KOPT-K1 (cell line): ENCODE results near the gene SEPHS2.

Experiments
- H3K27ac ChIP-seq: fragments of 200-600 bp; sonication (generic); 2 replicates; pipeline ENCODE4 v1.5.1; 2016; ENCODE audit warnings: antibody characterized with exemption, mild to moderate bottlenecking, low read depth, low read length; ENCODE audit not compliant: poor library complexity, severe bottlenecking
- H3K36me3 ChIP-seq: fragments of 200-600 bp; sonication (generic); 2 replicates; pipeline ENCODE4 v1.5.1; 2017; ENCODE audit warnings: antibody characterized with exemption, mild to moderate bottlenecking, low read length, moderate library complexity; ENCODE audit not compliant: insufficient read depth
- H3K9me3 ChIP-seq: fragments of 200-600 bp; sonication (generic); 2 replicates; pipeline ENCODE4 v1.5.1; 2017; ENCODE audit warnings: antibody characterized with exemption, low read length, mild to moderate bottlenecking; ENCODE audit not compliant: insufficient read depth, poor library complexity, severe bottlenecking

The SEPHS2 gene

DNA sequence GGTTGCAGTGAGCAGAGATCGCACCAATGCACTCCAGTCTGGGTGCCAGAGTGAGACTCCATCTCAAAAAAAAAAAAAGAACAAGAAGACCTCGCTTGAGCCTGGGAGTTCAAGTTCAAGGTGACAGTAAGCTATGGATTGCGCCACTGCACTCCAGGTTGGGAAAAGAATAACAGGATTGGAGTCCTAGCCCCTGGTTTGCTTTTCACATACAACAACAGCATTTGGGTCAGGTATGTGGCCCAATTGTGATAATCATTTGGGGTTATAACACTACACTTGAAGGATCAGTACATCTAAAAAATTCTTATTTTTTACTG lies 3.4 kb upstream of the SEPHS2 start:
- H3K36me3 ChIP-seq = peaks cover 9% of the 10 kb centered on the region
- no peak overlapping the region for H3K27ac ChIP-seq
- H3K9me3 ChIP-seq = no peaks in the 10 kb centered on the region

DNA sequence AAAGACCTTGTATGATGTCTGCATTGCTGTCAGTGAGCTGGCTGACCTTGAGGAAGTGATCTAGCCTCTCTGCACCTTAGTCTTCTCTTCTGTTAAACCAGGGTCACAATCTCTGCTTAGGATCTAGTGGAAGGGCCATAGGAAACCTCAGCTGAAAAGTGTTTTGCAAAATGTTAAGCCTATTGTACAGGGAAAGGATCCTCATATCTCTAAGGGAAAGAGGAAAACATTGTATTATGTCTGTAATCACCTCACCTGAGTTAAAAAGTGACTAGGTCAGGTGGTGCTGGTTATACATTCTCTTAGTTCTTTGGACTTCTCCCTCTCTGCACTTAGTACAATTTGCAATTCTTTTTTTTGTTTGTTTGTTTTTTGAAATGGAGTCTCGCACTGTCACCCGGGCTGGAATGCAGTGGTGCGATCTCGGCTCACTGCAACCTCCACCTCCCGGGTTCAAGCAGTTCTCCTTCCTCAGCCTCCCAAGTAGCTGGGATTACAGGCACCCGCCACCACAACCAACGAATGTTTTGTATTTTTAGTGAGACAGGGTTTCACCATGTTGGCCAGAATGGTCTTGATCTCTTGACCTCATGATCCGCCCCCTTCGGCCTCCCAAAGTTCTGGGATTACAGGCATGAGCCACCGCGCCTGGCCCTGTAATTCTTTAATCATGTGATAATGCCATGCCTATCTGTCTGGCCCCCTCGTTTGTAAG lies 2.0 kb upstream of the SEPHS2 start:
- H3K36me3 ChIP-seq = peaks cover 23% of the 10 kb centered on the region
- no peak overlapping the region for H3K27ac ChIP-seq
- H3K9me3 ChIP-seq = no peaks in the 10 kb centered on the region

DNA sequence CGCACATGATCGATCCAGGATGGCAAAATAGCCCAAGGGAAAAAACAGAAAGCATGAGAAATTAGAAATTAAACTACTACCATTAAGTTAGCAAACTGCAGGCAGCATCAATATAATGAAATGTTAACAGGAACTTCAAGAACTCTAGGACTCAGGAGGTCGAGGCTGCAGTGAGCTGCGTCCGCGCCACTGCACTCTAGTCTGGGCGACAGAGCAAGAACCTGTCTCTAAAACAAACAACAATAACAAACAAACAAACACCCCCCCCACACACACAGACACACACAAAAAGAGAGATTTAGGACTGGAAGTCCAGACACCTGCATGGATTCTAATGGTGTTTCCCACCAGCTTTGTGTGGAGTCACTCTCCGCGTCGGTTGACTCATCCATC lies 525 bp upstream of the SEPHS2 start:
- H3K9me3 ChIP-seq = no peaks in the 10 kb centered on the region
- H3K36me3 ChIP-seq = peaks cover 23% of the 10 kb centered on the region
- H3K27ac ChIP-seq = peak overlapping the region; percentile 80

DNA sequence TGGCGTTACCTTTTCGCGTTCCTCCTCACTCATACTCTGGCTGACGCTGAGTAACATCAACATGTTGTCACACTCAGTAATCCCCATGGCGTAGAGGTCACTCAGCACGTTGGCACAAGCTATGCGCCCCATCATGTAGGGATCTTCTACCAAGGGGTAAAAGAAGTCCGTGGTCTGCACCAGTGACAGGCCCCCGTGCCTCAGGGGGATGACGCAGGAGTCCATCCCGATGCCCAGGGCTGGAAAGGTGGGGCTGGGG lies 596 bp downstream of the SEPHS2 start:
- Histone ChIP-seq H3K27ac (peak overlapping the region; percentile 80), H3K36me3 (peaks cover 23% of the 10 kb centered on the region), H3K9me3 (no peaks in the 10 kb centered on the region)

DNA sequence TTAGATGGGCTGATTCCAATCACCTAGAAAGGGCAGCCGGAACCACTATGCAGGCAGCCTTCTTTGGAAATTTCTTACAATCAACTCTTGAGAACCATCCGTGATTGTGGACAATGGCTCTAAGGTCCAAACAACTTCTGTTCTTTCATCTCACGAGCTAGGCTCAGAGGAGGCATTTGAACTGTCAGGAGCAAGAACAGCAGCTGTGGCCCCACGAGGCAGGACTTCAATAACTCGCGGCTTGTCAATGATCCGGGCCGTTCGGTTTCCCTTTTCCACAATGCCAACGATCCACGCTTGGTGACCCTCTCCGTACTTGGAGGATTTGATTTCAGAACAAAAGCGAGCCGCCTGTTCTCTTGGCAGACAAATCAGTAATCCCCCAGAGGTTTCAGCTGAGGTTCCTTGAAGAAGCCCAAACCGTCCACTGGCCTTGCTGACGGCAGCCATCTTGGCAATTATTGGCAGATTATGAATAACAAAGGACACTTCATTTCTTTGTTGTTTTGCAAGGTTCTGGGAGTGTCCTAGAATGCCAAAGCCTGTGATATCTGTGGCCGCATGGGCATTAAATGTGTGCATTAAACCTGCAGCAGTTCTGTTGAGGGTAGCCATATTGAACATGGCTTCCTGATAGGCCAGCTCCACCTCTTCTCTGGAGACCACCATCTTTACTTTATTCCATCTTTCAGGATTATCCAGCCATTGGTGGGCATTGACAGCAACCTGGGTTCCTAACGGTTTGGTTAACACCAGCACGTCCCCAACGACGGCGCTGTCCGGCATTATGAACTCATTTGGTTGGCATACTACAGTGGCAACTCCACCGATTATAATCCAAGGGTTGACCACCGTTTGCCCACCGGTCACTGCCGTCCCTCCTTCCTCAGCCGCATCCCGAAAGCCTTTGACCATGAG lies 1.2 kb downstream of the SEPHS2 start:
- H3K27ac ChIP-seq = peak overlapping the region; percentile 80
- no peaks in the 10 kb centered on the region for H3K9me3 ChIP-seq

DNA sequence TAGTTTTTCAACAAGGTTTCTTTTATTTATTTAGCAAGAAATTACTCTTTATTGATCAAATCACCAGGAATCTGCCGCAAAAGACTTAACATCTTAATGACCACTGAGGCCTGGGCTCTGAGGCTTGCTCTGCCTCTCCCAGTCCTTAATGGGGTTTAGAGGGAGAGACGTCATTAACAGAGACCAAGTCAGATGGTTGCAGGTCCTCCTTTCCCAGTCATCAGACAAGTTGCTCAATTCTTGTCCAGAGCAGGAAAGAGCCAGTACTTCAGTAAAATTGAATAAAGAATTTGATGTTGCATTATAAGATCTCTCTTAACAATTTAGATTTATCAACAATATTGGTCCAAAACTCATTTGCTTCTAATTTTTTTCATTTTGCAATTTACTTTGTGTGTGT lies 2.0 kb downstream of the SEPHS2 start:
- Histone ChIP-seq H3K27ac (no peak overlapping the region), H3K9me3 (no peaks in the 10 kb centered on the region), H3K36me3 (peaks cover 23% of the 10 kb centered on the region)

More for the DNA sequence above, 1.2 kb downstream of the SEPHS2 start:
- H3K36me3 ChIP-seq = peaks cover 23% of the 10 kb centered on the region

DNA sequence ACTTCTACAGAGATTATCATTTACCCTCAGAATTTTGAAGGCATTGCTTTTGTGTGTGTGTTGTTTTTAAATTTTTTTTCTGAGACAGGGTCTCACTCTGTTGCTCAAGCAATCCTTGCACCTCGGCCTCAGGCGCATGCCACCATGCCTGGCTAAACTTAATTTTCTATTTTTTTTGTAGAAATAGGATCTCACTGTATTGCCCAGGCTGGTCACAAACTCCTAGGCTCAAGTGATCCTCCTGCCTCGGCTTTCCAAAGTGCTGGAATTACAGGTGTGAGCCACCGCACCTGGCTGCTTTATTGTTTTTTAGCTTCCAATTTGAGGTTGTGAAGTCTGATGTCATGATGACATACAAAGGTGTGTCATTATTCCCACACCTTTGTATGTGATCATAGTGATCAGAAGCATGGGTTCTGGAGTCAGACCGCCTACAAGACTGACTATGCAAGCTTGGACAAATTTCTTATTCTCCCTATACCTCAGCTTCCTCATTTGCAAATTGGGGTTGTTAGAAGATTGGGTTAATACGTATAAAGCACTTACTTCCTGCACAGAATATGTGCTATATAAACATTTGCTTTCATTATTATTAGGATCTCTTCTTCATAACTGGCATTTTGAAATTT lies 5.8 kb downstream of the SEPHS2 start:
- Histone ChIP-seq H3K9me3 (no peaks in the 10 kb centered on the region), H3K36me3 (peaks cover 22% of the 10 kb centered on the region), H3K27ac (no peak overlapping the region)

DNA sequence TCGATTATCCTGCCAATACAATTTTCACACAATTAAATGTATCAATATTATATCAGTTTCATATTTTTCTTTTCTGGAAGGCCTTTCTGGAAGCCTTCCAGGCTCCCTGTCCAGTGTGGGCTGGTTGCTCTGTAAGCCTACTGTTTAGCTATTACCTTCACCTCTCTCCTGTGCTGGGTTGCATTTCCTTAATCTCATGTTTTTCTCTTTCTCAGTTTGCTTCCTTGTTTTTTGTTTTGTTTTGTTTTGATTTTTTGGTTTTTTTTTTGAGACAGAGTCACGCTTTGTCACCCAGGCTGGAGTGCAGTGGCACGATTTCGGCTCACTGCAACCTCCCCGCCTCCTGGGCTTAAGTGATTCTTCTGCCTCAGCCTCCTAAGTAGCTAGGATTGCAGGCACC lies 6.8 kb downstream of the SEPHS2 start:
- Histone ChIP-seq H3K27ac (no peak overlapping the region), H3K9me3 (no peaks in the 10 kb centered on the region), H3K36me3 (peaks cover 12% of the 10 kb centered on the region)

DNA sequence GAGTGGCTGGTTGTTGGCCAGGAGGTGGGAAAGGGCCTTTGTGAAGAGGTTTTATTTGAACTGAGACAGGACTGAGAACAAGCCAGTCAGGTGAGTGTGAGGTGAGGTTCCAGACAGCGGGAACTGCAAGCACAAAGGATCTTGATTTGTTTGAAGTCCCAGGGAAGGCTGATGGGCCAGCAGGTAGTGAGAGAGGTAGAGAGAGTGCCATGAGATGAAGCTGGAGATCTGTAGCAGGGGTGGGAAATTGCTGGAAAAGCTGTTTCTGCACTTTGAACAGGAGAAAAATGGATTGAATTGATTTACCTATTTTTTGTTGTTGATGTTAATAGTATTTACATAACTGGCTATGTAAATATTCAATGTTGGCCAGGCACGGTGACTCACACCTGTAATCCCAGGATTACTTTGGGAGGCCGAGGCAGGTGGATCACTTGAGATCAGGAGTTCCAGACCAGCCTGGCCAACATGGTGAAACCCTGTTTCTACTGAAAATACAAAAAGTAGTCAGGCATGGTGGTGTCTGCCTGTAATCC lies 8.1 kb downstream of the SEPHS2 start:
- no peaks in the 10 kb centered on the region for H3K9me3 ChIP-seq
- H3K27ac ChIP-seq = no peak overlapping the region

DNA sequence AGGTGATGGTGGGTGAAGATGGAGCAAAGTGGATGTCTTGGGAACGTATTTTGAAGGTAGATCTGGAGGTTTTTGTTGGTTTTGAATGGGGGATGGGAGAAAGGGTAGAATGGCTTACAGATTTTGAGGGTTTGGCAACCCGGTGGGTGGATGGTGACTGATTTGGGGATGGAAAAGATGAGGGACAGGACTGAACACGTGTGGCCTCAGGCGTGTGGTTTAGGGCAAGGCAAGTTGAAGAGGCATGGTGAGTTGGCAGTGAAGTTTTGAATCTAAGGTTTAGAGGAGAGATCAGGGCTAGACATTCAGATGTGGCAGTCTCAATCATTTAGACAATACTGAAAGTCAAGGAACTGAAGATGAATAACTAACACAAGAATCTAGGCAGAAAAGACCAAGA lies 10.8 kb downstream of the SEPHS2 start:
- Histone ChIP-seq H3K36me3 (no peaks in the 10 kb centered on the region), H3K9me3 (no peaks in the 10 kb centered on the region), H3K27ac (no peak overlapping the region)

More for the DNA sequence above, 8.1 kb downstream of the SEPHS2 start:
- no peaks in the 10 kb centered on the region for H3K36me3 ChIP-seq

DNA sequence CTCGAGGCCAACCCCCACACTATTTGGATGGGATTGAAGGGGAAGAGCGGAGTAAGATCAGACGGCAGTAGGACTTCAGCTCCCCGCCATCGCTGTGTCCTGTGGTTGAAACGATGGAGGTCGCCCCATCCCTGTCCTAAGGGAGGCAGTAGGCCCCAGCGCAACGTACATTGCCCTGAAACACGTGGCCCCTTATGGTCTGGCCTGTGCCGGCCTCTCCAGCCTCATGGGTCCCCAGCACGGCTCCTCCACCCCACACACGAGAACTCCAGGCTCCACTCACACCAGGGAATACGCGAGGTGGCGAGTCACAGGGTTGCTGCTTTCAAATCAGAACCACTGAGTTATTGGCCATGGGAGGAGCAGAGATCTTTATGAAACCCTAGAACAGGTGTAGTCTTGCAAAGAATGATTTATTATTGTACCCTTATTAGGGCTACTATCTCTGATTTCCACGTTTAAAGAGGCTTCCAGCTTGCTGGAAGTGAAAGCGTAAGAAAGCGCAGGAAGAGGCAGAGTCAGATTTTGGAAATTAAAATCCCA lies 15.2 kb downstream of the SEPHS2 start:
- peak overlapping the region; percentile 81 for H3K27ac ChIP-seq
- peaks cover 33% of the 10 kb centered on the region for H3K36me3 ChIP-seq
- H3K9me3 ChIP-seq = no peaks in the 10 kb centered on the region

DNA sequence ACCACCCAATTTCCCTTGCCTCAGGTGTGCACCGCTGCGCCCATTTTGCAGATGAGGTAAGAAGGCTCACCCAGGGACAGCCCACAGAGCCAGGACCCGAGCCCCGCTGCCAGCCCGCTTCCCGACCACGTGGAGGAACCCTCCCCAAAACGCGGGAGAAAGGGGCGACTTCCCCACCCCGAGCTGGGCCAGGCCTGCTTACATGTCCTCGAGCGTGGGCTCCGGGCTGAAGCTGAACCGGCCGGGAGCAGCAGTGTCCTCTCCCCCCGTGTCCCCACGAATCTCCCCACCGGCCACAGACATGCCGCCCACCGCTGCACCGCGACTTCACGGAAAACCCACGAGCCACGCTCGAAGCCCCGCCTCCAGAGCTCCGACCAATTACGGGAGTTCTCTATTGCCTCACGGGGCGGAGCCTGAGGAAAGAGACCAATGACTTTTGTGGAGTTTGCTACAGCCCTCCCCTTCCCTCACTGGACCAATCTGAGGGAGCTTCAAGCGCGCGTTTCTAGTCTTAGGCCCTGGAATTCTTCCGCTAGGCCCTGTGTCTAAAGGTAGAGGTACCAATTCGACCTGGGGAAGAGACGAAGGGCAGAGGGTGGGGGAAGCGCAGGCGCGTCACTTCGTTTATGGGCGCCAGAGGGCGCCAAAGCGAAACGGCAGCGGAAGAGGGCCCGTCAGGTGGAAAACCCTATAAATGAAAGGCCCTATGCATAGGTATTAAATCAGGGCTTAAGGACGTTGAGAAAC lies 15.8 kb downstream of the SEPHS2 start, which contains the start of gene DCTPP1:
DCTPP1 (minus strand) TSS at position 353 of the 750 bp plus-strand sequence; CDS start at position 303, 50 bp downstream.
- Histone ChIP-seq H3K9me3 (no peaks in the 10 kb centered on the region), H3K36me3 (peaks cover 40% of the 10 kb centered on the region), H3K27ac (peak within 1 kb of the TSS; percentile 81)

DNA sequence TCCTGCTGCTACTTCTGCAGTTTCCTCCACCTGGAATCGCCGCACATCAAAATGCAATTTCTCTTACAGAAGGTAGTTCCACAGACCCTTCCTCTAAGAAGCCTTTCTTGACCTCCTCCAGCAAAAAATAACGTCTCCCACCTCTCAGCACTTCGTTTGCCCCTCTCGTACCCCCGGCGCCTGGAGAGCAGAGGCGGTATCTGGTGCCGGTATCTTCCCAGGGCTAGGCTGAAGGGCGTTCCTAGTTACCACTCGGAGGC lies 16.3 kb downstream of the SEPHS2 start:
- H3K9me3 ChIP-seq = no peaks in the 10 kb centered on the region
- H3K36me3 ChIP-seq = peaks cover 45% of the 10 kb centered on the region
- H3K27ac ChIP-seq = peak overlapping the region; percentile 81

DNA sequence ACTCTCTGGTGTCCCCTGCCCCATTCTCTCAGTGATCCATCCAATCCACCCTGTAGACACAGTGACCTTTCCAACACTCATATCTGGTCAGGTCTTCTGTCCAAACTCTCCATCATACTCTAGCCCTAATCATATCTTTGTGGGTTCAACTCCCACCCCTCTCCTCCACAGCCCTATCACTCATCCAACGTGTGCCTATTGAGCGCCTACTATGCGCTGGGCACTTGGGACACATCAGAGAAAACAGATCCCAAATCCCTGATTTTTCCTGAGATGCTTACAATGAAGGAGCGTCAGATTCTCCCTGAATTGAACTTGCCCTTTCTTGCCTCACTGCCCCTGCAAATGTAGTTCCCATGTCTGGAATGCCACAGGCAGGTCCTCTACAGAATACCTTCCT lies 17.6 kb downstream of the SEPHS2 start:
- no peak overlapping the region for H3K27ac ChIP-seq

DNA sequence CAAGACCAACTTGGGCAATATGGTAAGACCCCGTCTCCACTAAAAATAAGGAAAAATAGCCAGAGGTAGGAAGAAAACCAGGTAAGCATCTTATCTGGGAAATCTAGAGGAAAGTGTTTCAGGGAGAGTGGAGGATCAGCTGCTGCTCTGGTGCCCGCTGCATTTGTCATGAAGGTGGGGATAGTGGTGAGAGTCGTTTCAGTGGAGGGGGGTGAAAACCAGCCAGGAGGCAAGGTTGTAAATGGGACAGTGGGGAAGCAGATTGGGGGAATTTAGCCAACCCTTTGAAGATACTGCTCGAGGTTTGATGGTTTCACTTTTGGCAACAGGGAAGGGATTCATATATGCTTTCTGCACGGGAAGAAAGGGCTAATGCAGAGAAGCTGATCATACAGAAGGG lies 24.7 kb downstream of the SEPHS2 start:
- H3K36me3 ChIP-seq = peaks cover 90% of the 10 kb centered on the region

More for the DNA sequence above, 17.6 kb downstream of the SEPHS2 start:
- Histone ChIP-seq H3K9me3 (no peaks in the 10 kb centered on the region), H3K36me3 (peaks cover 58% of the 10 kb centered on the region)

More for the DNA sequence above, 24.7 kb downstream of the SEPHS2 start:
- no peak overlapping the region for H3K27ac ChIP-seq
- H3K9me3 ChIP-seq = no peaks in the 10 kb centered on the region
